Daoy (cell line): Measurements from ENCODE around the gene IL18BP. TPM values are rescaled to one million over a fixed set of nuclear protein-coding genes. Genes with fewer than 3 reads are reported as not detected.

Experiments used
- DNase-seq: peaks from one replicate; pipeline ENCODE4 v3.0.0-alpha.2; 2015; ENCODE audit warnings: low read depth
- total RNA-seq: library from RNA; depleted of rRNA; stranded (reverse); fragments of >200 nt; shearing (Covaris generic); gene quantifications from 2 replicates; pipeline ENCODE4 v1.2.3, GENCODE V29; 2014; rRNA removed

The IL18BP gene
- total RNA-seq, result 3.4 and 4.9 TPM in 2 replicates

DNA sequence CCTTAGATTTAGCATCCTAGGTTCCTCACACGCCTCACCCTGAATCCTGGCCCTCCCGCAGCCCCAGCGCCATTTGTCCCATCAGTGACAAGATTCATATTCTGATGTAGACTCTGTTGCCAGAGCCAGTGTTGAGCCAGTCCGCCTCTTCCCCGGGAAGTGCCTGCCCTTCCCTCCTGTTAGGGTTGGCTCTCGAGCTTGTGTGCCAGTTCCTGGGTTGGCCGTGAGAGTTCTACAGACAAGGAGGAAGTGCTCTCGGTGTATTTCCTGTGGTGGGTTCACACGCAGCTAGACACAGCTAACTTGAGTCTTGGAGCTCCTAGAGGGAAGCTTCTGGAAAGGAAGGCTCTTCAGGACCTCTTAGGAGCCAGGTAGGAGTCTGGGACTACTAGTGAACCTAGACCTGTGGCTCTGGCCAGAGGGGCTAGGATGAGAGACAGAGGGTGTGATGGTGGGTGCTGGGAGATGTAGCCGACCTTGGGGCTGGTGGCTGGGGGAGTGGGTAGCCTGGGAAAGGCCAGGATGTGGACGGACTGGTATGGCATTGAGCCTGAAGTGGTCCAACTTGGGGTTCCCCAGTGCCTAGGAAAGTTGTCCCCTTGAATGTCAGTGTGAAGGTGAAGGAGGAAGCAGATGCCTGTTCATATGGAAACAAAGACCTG lies at the start of gene IL18BP:
TSS of gene IL18BP (plus strand) at position 261 of the 662 bp plus-strand sequence. CDS start 1,076 bp downstream, outside the sequence.
- DNase-seq, result no peak

DNA sequence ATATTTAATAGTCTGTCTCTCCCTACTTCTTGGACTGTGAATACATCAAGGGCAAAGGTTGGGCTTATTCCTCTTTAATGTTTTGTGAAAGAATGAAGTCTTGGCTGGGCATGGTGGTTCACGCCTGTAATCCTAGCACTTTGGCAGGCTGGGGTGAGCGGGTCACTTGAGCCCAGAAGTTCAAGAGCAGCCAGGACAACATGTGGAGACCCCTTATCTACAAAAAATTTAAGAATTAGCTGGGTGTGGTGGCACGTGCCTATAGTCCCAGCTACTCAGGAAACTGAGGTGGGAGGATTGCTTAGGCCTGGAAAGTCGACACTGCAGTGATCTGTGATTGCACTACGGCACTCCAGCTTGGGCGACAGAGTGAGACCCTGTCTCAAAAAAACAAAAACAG lies 49.7 kb upstream of the IL18BP start:
- no peak for DNase-seq

- no peak for DNase-seq
Observed at GRCh38 chr11:71951741-71952310, 46.9 kb upstream of the IL18BP start.

- no peak for DNase-seq
Observed at GRCh38 chr11:71955898-71956456, 42.7 kb upstream of the IL18BP start.

DNA sequence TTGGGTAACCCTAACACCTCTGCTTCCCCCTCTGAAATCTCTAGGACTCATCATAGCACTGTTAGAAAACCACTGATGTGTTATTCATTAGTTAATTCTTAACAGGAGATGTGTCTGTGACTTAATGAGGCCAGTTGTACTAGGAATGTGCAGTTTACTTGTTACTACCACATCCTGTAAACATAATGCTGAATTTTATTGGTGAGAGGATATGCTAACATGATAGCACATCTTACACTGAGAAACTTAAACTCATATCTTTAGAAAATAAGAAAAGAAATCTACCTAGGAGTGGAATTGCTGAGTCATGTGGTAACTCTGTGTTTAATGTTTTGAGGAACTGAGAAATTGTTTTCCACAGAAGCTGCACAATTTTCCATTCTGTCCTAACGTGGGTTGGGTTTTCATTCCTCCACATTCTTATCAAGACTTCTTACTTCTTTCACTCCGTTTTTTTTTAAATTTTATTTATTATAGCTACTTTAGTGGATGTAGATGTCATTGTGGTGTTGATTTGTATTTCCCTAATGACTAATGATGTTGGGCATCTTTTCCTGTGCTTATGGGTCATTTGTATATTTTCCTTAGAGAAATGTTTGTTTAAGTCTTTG lies 36.2 kb upstream of the IL18BP start:
- no peak for DNase-seq

- DNase-seq, result no peak
Observed at GRCh38 chr11:71963468-71963867, 35.2 kb upstream of the IL18BP start.

DNA sequence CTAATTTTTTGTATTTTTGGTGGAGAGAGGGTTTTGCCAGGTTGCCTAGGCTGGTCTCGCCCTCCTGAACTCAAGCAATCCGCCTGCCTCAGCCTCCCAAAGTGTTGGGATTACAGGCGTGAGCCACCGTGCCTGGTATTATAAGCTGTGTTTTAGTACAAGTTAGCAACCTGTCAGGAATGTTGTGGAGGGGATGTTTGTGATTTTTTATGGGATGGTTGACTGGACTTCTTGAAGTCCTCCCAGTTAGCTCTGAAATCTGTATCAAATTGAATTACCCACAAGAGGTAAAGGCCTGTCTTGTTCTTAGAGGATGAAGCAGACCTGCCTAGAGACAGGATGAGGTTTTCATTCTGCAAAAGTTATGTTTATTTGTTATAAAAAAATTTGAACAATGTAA lies 34.1 kb upstream of the IL18BP start:
- no peak for DNase-seq

- no peak for DNase-seq
Observed at GRCh38 chr11:71971680-71972079, 27.0 kb upstream of the IL18BP start.

- no peak for DNase-seq
Observed at GRCh38 chr11:71976551-71976950, 22.2 kb upstream of the IL18BP start.

GRCh38 chr11:71977090-71977489 lies 21.6 kb upstream of the IL18BP start:
- DNase-seq, result no peak

DNA sequence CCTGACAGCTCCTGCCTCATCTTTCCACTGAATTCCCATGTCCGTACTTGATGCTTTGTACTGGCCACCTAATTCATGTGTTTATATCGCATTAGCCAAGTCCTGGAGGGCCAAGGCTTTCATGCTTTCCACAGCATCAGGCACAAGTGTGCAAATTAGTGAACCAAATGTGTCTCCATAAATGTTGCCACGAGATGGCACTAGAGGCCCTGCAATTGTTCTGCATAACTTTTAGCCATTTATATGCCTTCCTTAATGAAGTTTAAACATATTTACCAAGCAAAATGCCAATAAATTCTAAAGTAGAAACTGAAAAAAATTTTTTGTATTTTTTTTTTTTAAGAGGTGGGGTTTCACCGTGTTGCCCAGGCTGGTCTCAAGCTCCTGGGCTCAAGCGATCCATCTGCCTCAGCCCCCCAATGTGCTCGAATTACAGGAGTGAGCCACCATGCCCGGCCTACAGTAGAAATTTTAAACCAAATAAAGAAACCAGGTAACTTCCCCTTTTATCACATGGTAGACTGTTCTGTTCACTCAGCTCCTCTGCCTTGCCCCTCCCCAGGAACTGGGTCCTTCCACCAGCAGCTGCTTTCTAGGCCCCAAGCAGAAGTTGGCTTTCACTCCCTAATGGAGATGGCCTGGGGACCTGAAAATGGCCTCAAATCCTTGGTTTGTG lies 20.8 kb upstream of the IL18BP start:
- DNase-seq, result peak; percentile 28

DNA sequence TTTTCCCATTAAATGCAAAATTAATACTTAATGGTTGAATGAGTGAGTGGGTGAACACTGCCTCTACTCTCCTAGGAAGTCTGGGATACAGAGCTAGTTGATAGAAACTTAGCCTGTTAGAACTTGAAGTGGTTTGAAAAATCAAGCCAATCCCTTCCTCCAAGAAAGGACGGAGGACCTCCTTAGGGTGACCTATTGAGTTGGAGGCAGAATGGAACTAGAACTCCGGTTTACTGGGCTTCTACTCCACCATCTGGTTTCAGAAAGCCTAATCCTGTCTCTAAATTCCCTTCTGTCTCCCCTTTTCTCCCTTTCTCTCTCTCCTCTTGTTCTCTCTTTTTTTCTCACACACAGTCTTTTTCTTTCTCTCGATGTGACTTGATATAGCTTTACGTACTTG lies 19.6 kb upstream of the IL18BP start:
- DNase-seq, result no peak

DNA sequence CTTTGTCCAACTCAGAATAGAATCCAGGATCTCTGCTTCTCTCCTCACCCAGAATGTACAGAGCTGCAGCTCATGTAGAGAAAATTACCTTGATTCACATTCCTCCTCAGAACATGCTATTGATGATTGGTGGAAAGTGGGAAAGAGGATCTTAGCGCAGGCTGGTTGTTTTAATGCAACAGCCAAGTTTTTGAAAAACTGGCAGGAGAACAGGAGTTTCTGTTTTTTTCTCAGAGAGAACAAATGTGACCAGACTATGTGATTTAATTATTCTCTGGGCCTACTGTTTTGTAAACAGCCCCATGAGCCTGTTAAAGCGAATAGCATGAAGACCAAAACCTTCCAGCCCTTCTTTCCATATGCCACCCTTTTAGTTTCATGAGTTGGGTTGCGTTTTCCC lies 19.1 kb upstream of the IL18BP start:
- no peak for DNase-seq

GRCh38 chr11:71986131-71986530 lies 12.6 kb upstream of the IL18BP start:
- no peak for DNase-seq

DNA sequence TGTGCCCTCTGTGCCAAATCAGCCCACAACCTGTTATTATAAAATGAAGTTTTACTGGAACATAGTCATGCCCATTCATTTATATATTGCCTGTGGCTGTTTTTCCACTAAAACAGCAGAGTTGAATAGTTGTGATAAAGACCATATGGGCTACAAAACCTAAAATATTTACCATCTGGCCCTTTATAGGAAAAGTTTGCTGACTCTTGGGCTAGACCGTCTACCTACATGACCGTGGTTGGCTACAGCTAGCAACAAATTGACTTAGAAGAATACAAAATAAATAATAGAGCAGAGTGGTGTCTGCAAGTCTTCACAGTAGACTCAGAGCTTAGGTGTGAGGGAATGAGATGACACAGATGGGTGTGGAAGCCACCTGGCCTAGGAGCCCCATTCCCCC lies 11.2 kb upstream of the IL18BP start:
- no peak for DNase-seq

DNA sequence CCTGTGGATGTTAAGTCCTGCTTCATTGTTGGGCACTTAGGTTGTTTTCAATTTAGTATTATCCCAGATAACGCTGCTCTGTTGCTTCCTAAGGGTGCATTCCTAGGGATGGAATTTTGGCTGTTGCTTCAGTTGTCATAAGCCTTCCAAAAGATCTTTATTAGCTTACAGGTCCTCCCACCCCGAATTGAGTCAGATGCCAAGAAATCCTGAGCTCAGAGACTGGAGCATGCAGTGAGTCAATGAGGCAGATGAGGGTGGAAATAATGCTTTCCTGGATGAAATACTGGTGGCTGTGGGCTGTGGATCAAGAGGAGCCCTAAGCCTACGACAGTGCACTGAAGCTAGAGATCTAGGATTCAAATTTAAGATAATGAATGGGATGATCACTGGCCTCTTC lies 10.7 kb upstream of the IL18BP start:
- no peak for DNase-seq

GRCh38 chr11:71990701-71991100 lies 8.0 kb upstream of the IL18BP start:
- DNase-seq, result no peak

DNA sequence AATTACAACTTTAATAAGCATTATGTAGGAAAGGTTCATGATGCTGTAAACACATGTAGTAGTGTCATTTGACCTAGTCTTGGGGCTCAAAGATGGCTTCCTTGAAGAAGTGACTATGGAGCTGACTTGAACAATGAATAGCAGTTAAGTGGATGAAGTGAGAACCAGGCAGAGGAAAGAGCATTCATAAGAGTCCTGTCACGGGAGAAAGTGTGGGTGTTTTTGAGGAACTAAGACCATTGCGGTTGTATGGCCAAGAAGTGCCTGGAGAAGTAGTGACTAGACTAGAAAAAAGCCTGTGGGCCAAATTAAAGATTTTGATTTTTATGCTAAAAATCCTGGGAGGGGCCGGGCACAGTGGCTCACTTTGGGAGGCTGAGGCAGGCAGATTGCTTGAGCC lies 7.2 kb upstream of the IL18BP start:
- no peak for DNase-seq

DNA sequence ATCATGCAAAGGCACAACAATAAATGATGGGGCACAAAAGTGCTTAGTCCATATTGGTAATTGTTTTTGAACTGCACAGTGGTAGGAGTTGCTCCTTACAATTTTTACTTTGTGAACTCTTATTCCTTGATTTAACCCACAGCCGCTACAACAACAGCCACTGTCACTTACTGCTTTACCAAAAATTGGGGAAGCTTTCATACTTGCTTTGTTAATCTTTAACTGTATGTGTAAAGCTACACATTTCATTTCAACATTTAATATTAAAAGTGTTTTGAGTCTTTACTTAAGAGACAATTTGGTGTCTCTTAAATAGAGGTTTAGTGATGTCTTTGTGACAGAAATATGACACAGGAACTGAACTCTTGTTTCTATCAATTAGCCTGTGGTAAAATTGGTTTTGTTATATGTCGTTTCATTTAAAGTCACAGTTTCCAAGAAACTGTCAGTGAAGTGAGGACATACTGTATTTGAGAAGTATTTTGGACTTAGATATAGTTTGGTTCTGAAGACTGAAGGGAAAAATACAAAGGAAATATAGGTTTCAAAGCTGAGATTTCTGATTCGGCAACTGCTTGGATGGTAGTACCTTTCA lies 6.5 kb upstream of the IL18BP start:
- DNase-seq, result no peak

DNA sequence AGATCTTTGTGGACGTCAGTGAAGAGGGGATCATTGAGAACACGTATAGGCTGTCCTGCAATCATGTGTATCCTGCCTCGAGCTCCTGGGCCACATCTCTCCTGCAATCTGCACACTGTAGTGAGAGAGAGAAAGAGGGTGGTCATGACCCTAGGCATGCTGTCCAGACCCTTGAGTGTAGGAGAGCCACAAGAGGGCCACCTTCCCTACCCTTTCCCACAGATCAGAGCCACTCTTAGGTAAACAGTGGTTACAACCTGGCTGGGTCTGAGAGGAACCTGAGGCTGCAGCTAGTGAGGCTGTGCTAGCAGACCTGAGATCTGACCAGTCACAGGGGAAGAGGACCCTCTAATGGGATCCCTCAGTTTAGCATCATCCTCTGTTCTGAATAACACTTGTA lies 3.9 kb upstream of the IL18BP start:
- no peak for DNase-seq

DNA sequence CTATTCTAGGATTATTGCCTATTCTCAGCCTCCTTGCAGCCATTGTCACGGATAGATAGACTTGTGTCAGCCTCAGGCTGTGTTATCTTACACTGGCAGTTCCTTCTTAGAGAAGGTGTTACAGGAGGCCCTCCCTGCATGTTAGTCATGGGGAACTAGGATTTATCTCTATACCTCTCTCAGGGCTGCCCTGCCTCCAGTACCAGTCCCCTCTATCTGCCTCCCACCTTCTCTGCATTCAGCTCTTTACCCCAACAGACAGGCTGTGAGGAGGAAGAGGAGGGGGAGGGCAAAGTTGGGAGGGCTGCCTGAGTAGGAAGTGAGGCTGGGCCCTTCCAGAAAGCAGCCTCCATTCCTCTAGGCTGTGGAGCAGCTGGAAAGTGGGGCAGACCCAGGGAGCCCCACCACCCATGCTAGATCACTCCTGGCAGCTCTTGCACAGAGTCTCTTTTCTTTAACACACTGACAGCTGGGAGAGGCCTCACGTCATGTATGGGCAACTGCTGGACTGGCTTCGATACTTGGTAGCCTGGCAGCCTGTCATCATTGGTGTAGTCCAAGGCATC lies 2.9 kb upstream of the IL18BP start:
- no peak for DNase-seq

GRCh38 chr11:71996517-71996916 lies 2.2 kb upstream of the IL18BP start:
- no peak for DNase-seq
